ENCODE results near the gene NRN1L.

DNA sequence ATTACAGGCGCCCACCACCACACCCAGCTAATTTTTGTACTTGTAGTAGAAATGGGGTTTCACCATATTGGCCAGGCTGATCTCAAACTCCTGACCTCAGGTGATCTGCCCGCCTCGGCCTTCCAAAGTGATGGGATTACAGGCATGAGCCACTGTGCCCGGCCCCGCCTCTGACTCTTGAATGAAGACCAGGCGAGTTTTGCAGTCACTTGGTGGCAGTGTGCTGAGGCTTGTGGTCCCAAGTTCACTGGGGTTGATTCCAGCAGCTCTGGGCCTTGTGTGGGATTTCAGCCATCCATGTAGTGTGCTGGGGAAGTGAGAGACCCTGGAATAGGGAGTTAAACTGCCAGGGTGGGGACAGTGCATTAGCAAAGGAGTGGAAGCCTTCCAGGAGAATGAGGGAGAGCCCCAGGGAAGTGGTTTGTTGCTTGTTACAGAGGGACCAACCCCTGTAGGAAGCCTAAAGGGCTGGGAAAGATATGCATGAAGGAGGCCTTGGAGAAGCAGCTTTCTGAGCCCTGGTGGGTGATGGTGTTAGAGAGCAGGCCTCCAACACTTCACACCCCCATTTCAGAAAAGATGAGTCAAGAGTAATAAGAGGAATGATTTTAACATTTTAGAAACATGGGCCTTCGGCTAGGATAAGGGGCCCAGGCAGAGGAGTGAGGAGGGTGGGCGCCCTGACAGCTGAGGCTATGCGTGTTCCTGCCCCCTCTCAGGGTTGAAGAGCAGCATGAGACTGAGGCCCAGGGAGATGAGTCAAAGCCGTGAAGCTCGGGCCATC lies 22.9 kb downstream of the NRN1L start:
- TF ChIP-seq POLR2A (IDR thresholded peaks at IDR 0.05; ENCODE audit: low read depth, low read length) (no peak), CEBPB (IDR thresholded peaks at IDR 0.05; ENCODE audit: low read depth, low read length) (no peak), SMC3 (IDR thresholded peaks at IDR 0.05; ENCODE audit: low read depth, low read length) (no peak)
- TF ChIP-seq, protein P1, sequence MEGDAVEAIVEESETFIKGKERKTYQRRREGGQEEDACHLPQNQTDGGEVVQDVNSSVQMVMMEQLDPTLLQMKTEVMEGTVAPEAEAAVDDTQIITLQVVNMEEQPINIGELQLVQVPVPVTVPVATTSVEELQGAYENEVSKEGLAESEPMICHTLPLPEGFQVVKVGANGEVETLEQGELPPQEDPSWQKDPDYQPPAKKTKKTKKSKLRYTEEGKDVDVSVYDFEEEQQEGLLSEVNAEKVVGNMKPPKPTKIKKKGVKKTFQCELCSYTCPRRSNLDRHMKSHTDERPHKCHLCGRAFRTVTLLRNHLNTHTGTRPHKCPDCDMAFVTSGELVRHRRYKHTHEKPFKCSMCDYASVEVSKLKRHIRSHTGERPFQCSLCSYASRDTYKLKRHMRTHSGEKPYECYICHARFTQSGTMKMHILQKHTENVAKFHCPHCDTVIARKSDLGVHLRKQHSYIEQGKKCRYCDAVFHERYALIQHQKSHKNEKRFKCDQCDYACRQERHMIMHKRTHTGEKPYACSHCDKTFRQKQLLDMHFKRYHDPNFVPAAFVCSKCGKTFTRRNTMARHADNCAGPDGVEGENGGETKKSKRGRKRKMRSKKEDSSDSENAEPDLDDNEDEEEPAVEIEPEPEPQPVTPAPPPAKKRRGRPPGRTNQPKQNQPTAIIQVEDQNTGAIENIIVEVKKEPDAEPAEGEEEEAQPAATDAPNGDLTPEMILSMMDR (conservative IDR thresholded peaks at IDR 0.05; ENCODE audit: low read depth, low read length) = no peak
- TF ChIP-seq, protein P2, sequence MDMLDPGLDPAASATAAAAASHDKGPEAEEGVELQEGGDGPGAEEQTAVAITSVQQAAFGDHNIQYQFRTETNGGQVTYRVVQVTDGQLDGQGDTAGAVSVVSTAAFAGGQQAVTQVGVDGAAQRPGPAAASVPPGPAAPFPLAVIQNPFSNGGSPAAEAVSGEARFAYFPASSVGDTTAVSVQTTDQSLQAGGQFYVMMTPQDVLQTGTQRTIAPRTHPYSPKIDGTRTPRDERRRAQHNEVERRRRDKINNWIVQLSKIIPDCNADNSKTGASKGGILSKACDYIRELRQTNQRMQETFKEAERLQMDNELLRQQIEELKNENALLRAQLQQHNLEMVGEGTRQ (IDR thresholded peaks at IDR 0.05; ENCODE audit: low read depth, low read length) = no peak
